Transverse colon (tissue), 4 donors: ENCODE results near the gene PCSK5.

ENCODE experiments used
- CTCF ChIP-seq, 5 experiments: fragments of 200-600 bp in 3 of 5; fragments of 450-650 bp in 2 of 5; sonication (generic) in 3 of 5; IDR thresholded peaks; 1 replicate in 2 of 5; 2 replicates in 3 of 5; pipeline ENCODE4 v1.5.1; 2016 to 2017; ENCODE audit warnings: antibody characterized with exemption in 5 of 5, inconsistent platforms in 3 of 5, mild to moderate bottlenecking in 2 of 5, moderate library complexity in 1 of 5
- POLR2AphosphoS5 ChIP-seq, 3 donors: sonication (generic); formaldehyde crosslinking; IDR thresholded peaks; one replicate each; pipeline ENCODE4 v1.6.1; 2016; ENCODE audit warnings: antibody characterized with exemption in 3 of 3

- no peak for TF ChIP-seq CTCF (IDR thresholded peaks at IDR 0.05)
- no peak for TF ChIP-seq POLR2AphosphoS5 (IDR thresholded peaks at IDR 0.05)
These were observed 205.1 kb downstream of the PCSK5 start for GRCh38 chr9:76095585-76095984.
